Heart left ventricle (tissue), 16 donors: ENCODE results near the gene OAS1. TPM values are rescaled to one million over a fixed set of nuclear protein-coding genes. Genes with fewer than 3 reads are reported as not detected.

Source experiments
- ATAC-seq, 4 donors: fragments of 200-7000 bp; cut with Tn5 transposase; one replicate each; pipeline ENCODE4 v1.9.1; 2020 to 2022; ENCODE audit warnings: moderate library complexity in 4 of 4, mild to moderate bottlenecking in 3 of 4, moderate number of reproducible peaks in 1 of 4
- DNase-seq, 5 donors: peaks; one replicate each; pipeline ENCODE4 v3.0.0-alpha.2; 2020
- H3K27ac ChIP-seq, 12 donors: fragments of 200-600 bp; sonication (generic) in 4 of 12; one replicate each; pipeline versions ENCODE4 v1.5.0 to v1.8.0; 2016 to 2022; ENCODE audit warnings: mild to moderate bottlenecking in 2 of 12
- H3K27me3 ChIP-seq, 9 donors: fragments of 200-600 bp; sonication (generic) in 2 of 9; one replicate each; pipeline versions ENCODE4 v1.5.1 to v1.8.0; 2016 to 2022; ENCODE audit warnings: mild to moderate bottlenecking in 3 of 9
- H3K36me3 ChIP-seq, 9 donors: fragments of 200-600 bp; sonication (generic) in 2 of 9; one replicate each; pipeline versions ENCODE4 v1.5.0 to v1.8.0; 2018 to 2022; ENCODE audit warnings: mild to moderate bottlenecking in 2 of 9
- H3K4me1 ChIP-seq, 12 donors: fragments of 200-600 bp; sonication (generic) in 4 of 12; one replicate each; pipeline versions ENCODE4 v1.5.0 to v1.8.0; 2016 to 2022; ENCODE audit warnings: mild to moderate bottlenecking in 3 of 12
- H3K4me3 ChIP-seq, 12 donors: fragments of 200-600 bp; sonication (generic) in 4 of 12; one replicate each; pipeline versions ENCODE4 v1.5.0 to v1.8.0; 2017 to 2022; ENCODE audit warnings: mild to moderate bottlenecking in 9 of 12, moderate library complexity in 4 of 12
- H3K9me3 ChIP-seq, 12 donors: fragments of 200-600 bp; sonication (generic) in 4 of 12; one replicate each; pipeline versions ENCODE4 v1.5.0 to v1.8.0; 2016 to 2022; ENCODE audit warnings: mild to moderate bottlenecking in 1 of 12
- CTCF ChIP-seq, 12 donors: fragments of 200-600 bp; sonication (generic) in 4 of 12; IDR thresholded peaks; one replicate each; pipeline versions ENCODE4 v1.5.0 to v1.8.0; 2018 to 2022; ENCODE audit warnings: antibody characterized with exemption in 12 of 12, mild to moderate bottlenecking in 5 of 12
- POLR2A ChIP-seq, 2 donors: fragments of 450-650 bp; IDR thresholded peaks; one replicate each; pipeline ENCODE4 v1.6.1; 2017; ENCODE audit warnings: antibody characterized with exemption in 2 of 2, mild to moderate bottlenecking in 2 of 2, moderate library complexity in 2 of 2
- WGBS, 4 donors: extraction: QIAGEN DNeasy Blood & Tissue Kit in 2 of 4; methylation state at CpG; one replicate each; pipeline versions ENCODE4 v1.1.5 to v1.1.7; 2013 to 2018; 5-methylcytosine and 5-hydroxymethylcytosine counted together
- intact Hi-C, 10 donors: fragments of 100-400 bp; cut with DNase I; formaldehyde crosslinking; loops; one replicate each; pipeline versions ENCODE4 v1.11.1 to v1.14.2; 2022
- polyA plus RNA-seq, 2 donors: library from polyadenylated mRNA; stranded (reverse); fragments of 200-250 nt; gene quantifications; one replicate each; pipeline ENCODE4 v1.2.3, GENCODE V29; 2013
- total RNA-seq, 9 donors: library from RNA; depleted of rRNA in 2 of 9; stranded (reverse); fragments of >200 nt in 2 of 9; fragmentation: NEBNext Ultra II Directional in 3 of 9; extraction: Animal tissue kit (Norgen Biotek cat#: 25700) in 3 of 9; gene quantifications; one replicate each; pipeline versions ENCODE4 v1.1.0 to v1.2.4, GENCODE V29; 2016 to 2023
- donor health status: ischemic (EF 13 %, LVEDD 7.1; RV severe dilation, severe dysfunction).
- donor health status: healthy with polysubstance abuse.
- donor health status: DM: no; HTN: yes; CAD: no.
- donor health status: DM: no; HTN: no; CAD: no.
- donor health status: ischemic (EF 25% LVEDD 6.9; RV normal size, moderate dysfunction).
- donor health status: ischemic (EF 25% LVEDD 5.7; RV mildly dilated, moderate dysfunction).
- donor health status: healthy.
- donor health status: DM: yes; HTN: yes; CAD: no.
- donor health status: ischemic (EF 35%, LVEDD 5.7; RV mildly dilated, moderate dysfunction).
- donor health status: nonischemic (EF 11% LVEDD 7.7; RV severe dilation, severe dysfunction).
- donor health status: DM: yes; HTN: yes; CAD: no.
- donor health status: PGD.
- donor health status: ischemic (EF 29% LVEDD 5.4; RV normal size, mild dysfunction).
- donor health status: nonischemic (EF 23%, LVEDD 6.1; RV moderate dilation, normal function).

OAS1 gene
- total and polyA plus RNA-seq, 11 donors, result 4.1 to 34.8 (median 5.8) TPM

DNA sequence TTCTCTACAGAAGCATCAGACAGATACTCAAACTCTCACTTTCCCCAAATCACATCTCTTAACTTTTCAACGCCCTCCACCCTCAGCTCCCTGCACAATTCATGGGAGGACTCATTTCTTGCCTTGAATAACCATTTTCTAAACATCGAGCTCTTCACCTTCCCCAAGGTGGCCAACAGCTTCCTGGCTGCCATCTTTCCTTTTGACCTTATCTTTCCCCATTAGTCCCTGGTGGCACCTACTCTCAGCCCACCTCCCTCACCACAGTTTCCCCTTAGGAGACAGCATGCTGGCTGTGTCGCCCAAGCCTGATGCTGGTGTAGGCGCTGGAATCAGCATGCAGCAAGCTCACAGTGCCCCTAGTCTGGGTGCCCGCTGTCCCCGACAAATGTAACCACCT is 8.4 kb upstream of the OAS1 start:
- peaks cover 0 to 17% (median 0%) of the 10 kb centered on the region in 12 donors for H3K4me1 ChIP-seq
- DNase-seq, result no peak
- TF ChIP-seq CTCF (IDR thresholded peaks at IDR 0.05) (no peak), POLR2A (IDR thresholded peaks at IDR 0.05) (no peak)
- intact Hi-C loops, result loop anchor here in 1 of 10 donors (5.0 kb wide), 1 partner anchor 129 kb away; no protein-coding TSS in a partner anchor
- H3K9me3 ChIP-seq, result no peaks in the 10 kb centered on the region
- no peak overlapping the region for H3K27ac ChIP-seq
- no peaks in the 10 kb centered on the region for H3K36me3 ChIP-seq
- 85 to 89% (median 87%) methylated on average over 6 of the region's 6 CpGs for WGBS, 4 donors
- ATAC-seq, result no peak
- H3K4me3 ChIP-seq, result no peak overlapping the region
- peaks cover 0 to 19% (median 0%) of the 10 kb centered on the region in 9 donors for H3K27me3 ChIP-seq

GRCh38 chr12:112900298-112901145 is 6.2 kb upstream of the OAS1 start:
- 84 to 87% (median 87%) methylated on average over 11 of the region's 11 CpGs for WGBS, 4 donors
- Histone ChIP-seq H3K4me1 (peaks cover 0 to 12% (median 0%) of the 10 kb centered on the region in 12 donors), H3K36me3 (no peaks in the 10 kb centered on the region), H3K27ac (no peak overlapping the region), H3K4me3 (no peak overlapping the region), H3K9me3 (no peaks in the 10 kb centered on the region), H3K27me3 (peaks cover 0 to 19% (median 0%) of the 10 kb centered on the region in 9 donors)
- DNase-seq (no peak), ATAC-seq (no peak)
- intact Hi-C loops, result loop anchor here in 8 of 10 donors (2.0 to 10.0 kb wide), 6 partner anchors 74 to 132 kb away; partner anchors contain the start of gene OAS2 (in 2 of the 8)
- TF ChIP-seq POLR2A (IDR thresholded peaks at IDR 0.05), result no peak
- TF ChIP-seq CTCF (IDR thresholded peaks at IDR 0.05), result peak; percentile 44 to 69 (median 60)

- peaks cover 0 to 18% (median 0%) of the 10 kb centered on the region in 9 donors for H3K27me3 ChIP-seq
- no peak for ATAC-seq
- peaks cover 0 to 20% (median 4%) of the 10 kb centered on the region in 12 donors for H3K4me1 ChIP-seq
- no peak for DNase-seq
- no peaks in the 10 kb centered on the region for H3K36me3 ChIP-seq
- TF ChIP-seq CTCF (IDR thresholded peaks at IDR 0.05), result no peak
- no peak for TF ChIP-seq POLR2A (IDR thresholded peaks at IDR 0.05)
- no peak overlapping the region for H3K27ac ChIP-seq
- 94 to 100% (median 95%) methylated on average over 2 of the region's 2 CpGs for WGBS, 4 donors
- no peaks in the 10 kb centered on the region for H3K9me3 ChIP-seq
- intact Hi-C loops, result loop anchor here in 8 of 10 donors (2.0 to 10.0 kb wide), 6 partner anchors 74 to 131 kb away; partner anchors contain the start of gene OAS2 (in 2 of the 8)
- H3K4me3 ChIP-seq, result no peak overlapping the region
Measured at GRCh38 chr12:112901271-112901670, 5.5 kb upstream of the OAS1 start.

GRCh38 chr12:112904571-112904970 is 2.2 kb upstream of the OAS1 start:
- Histone ChIP-seq H3K27me3 (no peaks in the 10 kb centered on the region), H3K4me3 (no peak overlapping the region), H3K4me1 (peaks cover 0 to 51% (median 16%) of the 10 kb centered on the region in 12 donors), H3K36me3 (peaks cover 0 to 12% (median 0%) of the 10 kb centered on the region in 9 donors), H3K9me3 (no peaks in the 10 kb centered on the region), H3K27ac (no peak overlapping the region)
- TF ChIP-seq POLR2A (IDR thresholded peaks at IDR 0.05) (no peak), CTCF (IDR thresholded peaks at IDR 0.05) (no peak)
- no peak for DNase-seq
- peak in 2 of 4 donors; percentile 39 to 62 for ATAC-seq
- intact Hi-C loops, result loop anchor here in 7 of 10 donors (5.0 to 10.0 kb wide), 5 partner anchors 70 to 128 kb away; partner anchors contain the start of gene OAS2 (in 2 of the 7)
